ENCODE results near the gene LAMB4. TPM values are rescaled to one million over a fixed set of nuclear protein-coding genes. Genes with fewer than 3 reads are reported as not detected.

The LAMB4 gene
- total RNA-seq, 3 donors from 2014 or later (not counting 1 experiment from before 2014, with no cell fraction given): not detected

DNA sequence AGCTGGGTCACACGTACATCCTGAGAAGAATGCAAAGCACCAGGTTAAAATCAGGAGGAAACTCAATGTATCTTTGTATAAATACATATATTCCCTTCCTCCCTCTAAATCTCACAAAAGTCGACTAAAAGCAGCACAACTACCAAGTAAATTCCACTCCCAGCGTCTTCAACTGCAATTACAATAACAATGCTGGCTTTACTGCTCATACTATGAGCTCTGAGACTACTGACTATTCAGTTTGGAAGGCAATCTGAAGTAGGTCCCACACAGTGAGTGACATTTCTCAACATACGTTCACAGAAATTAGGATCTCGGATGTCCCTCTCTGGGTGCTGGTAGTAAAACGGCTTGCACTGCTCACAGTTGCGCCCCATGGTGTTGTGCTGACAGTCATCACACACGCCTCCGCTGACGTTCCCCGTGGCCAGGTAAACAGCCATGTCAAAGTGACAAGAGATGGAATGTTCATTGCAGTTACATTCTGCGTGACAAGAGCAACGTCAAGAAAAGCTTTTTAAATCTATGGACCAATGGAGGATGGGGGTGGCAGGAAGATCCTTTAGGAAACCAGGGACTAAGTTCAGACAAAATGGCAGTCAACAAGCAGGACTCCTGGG is 154.7 kb downstream of the LAMB4 start:
- Histone ChIP-seq H3K36me3 (ENCODE audit: control insufficient read depth, insufficient read depth, low read length) (no peaks in the 10 kb centered on the region), H3K4me3 (ENCODE audit: low read length) (no peak overlapping the region), H3K27ac (ENCODE audit: low read length) (no peak overlapping the region), H3K9me3 (ENCODE audit: control insufficient read depth, insufficient read depth, low read length) (no peaks in the 10 kb centered on the region), H3K4me1 (ENCODE audit: control insufficient read depth, insufficient read depth, low read length) (no peaks in the 10 kb centered on the region), H3K27me3 (ENCODE audit: control insufficient read depth, insufficient read depth, low read length) (no peaks in the 10 kb centered on the region)
- intact Hi-C loops (cut with micrococcal nuclease): no loop called here
- H3K4me1 Mint-ChIP-seq: no peaks in the 10 kb centered on the region
- H3K36me3 Mint-ChIP-seq: no peaks in the 10 kb centered on the region
- no peak overlapping the region for H3K4me3 Mint-ChIP-seq
- TF ChIP-seq, protein P1, sequence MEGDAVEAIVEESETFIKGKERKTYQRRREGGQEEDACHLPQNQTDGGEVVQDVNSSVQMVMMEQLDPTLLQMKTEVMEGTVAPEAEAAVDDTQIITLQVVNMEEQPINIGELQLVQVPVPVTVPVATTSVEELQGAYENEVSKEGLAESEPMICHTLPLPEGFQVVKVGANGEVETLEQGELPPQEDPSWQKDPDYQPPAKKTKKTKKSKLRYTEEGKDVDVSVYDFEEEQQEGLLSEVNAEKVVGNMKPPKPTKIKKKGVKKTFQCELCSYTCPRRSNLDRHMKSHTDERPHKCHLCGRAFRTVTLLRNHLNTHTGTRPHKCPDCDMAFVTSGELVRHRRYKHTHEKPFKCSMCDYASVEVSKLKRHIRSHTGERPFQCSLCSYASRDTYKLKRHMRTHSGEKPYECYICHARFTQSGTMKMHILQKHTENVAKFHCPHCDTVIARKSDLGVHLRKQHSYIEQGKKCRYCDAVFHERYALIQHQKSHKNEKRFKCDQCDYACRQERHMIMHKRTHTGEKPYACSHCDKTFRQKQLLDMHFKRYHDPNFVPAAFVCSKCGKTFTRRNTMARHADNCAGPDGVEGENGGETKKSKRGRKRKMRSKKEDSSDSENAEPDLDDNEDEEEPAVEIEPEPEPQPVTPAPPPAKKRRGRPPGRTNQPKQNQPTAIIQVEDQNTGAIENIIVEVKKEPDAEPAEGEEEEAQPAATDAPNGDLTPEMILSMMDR (IDR thresholded peaks at IDR 0.05): no peak
- DNase-seq (no peak), ATAC-seq (no peak)
- no peaks in the 10 kb centered on the region for H3K27me3 Mint-ChIP-seq (ENCODE audit: low read depth in 2 of 2)
- no peak overlapping the region for H3K27ac Mint-ChIP-seq
- WGBS (ENCODE audit: insufficient coverage): 86% methylated on average over 13 of the region's 13 CpGs
- no peaks in the 10 kb centered on the region for H3K9me3 Mint-ChIP-seq

DNA sequence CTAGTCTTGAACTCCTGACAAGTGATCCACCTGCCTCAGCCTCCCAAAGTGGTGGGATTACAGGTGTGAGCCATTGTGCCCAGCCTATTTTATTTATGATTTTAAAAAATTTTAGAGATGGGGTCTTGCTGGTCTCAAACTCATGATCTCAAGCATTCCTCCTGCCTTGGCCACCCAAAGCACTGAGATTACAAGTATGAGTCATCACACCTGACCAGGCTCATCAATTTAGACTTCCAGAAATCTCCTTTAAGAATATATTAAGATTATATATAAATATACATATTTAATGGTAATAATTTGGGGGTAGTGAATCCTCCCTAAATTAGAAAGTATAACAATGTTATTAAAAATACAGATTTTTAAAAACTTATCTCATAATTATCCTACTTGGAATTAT is 156.3 kb downstream of the LAMB4 start:
- no peak overlapping the region for H3K27ac ChIP-seq (ENCODE audit: low read length)

More for the DNA sequence above, 156.3 kb downstream of the LAMB4 start:
- H3K36me3 Mint-ChIP-seq: no peaks in the 10 kb centered on the region
- no peak overlapping the region for H3K27ac Mint-ChIP-seq
- no peak overlapping the region for H3K4me3 Mint-ChIP-seq
- Histone ChIP-seq H3K36me3 (ENCODE audit: control insufficient read depth, insufficient read depth, low read length) (no peaks in the 10 kb centered on the region), H3K9me3 (ENCODE audit: control insufficient read depth, insufficient read depth, low read length) (no peaks in the 10 kb centered on the region), H3K4me1 (ENCODE audit: control insufficient read depth, insufficient read depth, low read length) (no peaks in the 10 kb centered on the region), H3K4me3 (ENCODE audit: low read length) (no peak overlapping the region), H3K27me3 (ENCODE audit: control insufficient read depth, insufficient read depth, low read length) (no peaks in the 10 kb centered on the region)
- TF ChIP-seq, protein P1 (IDR thresholded peaks at IDR 0.05): no peak
- H3K27me3 Mint-ChIP-seq (ENCODE audit: low read depth in 2 of 2): peaks cover 0 to 5% of the 10 kb centered on the region in 2 donors
- H3K9me3 Mint-ChIP-seq: no peaks in the 10 kb centered on the region
- no peak for ATAC-seq
- intact Hi-C loops (cut with micrococcal nuclease): no loop called here
- DNase-seq: no peak
- H3K4me1 Mint-ChIP-seq: no peaks in the 10 kb centered on the region

Other genes with a start within 250 kb of the LAMB4 start
- gene DLD, start 239.2 kb downstream of the LAMB4 start, total RNA-seq: 10 to 100 TPM; 72.2 to 81.4 (median 80.9) TPM
- gene LAMB1, start 127.2 kb downstream of the LAMB4 start, total RNA-seq: not detected